SH-SY5Y (cell line): ENCODE measurements around the gene LARGE1.

ENCODE experiments used
- GATA2 ChIP-seq: IDR thresholded peaks from 2 replicates; pipeline ENCODE4 v1.6.1; 2011; ENCODE audit warnings: mild to moderate bottlenecking, low read depth, low read length
- GATA3 ChIP-seq: IDR thresholded peaks from 2 replicates; pipeline ENCODE4 v1.6.1; 2011; ENCODE audit warnings: low read depth, mild to moderate bottlenecking, low read length, moderate library complexity

LARGE1 gene

DNA sequence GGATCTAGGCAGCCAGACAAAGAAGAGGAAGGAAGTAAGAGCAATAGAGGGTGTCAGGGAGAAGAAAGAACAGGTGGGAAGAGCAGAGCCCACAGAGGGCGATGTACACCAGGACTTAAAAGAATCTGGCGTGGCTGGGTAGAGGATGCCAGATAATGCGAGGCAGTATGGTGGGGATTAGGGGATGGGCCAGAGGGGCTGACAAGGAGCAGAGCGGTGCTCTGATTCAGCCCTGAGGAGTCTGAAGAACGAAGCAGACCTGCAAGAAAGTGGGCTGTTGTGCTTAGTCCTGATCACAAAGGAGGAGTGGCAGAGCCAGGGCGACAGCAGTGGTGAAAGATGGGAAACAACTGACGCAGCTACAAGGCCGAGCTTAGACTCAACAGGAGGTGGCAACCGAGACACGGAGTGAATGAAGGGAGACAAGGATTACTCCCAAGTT lies 163.7 kb downstream of the LARGE1 start:
- TF ChIP-seq GATA3 (no peak), GATA2 (no peak)

DNA sequence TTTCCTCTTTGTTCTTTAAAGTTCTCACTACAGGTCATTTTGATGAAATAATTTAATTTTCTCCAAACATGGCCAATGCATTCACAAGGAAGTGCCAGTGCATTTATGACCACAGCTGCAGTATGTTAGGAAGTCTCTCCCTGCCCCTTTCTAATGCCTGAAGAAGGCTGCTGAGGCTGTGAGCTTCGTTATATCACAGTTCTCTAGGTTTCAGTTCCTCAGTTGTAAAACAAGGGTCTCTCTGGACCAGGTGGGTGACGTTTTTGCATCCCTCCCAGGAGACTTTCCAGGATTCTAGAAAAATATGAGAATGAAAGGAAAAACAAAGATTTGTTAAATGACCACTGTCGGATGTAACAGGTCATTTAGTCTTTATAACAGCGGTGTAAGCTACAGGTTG lies 171.6 kb downstream of the LARGE1 start:
- no peak for TF ChIP-seq GATA2
- TF ChIP-seq GATA3, result no peak

DNA sequence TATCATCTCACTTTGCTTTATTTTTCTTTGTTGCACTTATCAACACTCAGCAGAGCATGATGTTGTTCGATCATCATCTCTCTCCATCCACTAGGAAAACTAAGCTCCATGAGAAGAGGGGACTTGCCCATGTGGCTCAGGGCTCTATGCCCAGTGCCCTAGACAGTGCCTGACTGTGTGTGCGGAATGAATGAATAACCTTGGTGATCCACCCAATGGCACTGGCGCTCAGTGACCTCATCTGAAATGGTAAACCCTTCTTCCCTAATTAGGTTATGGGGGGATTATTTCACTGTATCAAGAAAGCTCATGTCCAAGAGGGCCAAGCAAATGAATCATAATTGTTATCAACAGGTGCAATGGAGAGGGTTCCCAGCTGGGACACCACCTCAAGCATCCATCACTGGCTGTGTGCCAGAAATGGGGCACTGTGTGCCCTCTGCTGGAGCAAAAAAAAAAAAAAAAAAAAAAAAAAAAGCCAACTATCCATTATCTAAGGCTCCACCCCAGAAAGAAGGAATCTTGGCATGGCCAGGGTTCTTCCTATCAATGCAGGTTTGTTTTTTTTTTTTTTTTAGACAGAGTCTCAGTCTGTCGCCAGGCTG lies 172.6 kb downstream of the LARGE1 start:
- TF ChIP-seq GATA3 (no peak), GATA2 (no peak)

DNA sequence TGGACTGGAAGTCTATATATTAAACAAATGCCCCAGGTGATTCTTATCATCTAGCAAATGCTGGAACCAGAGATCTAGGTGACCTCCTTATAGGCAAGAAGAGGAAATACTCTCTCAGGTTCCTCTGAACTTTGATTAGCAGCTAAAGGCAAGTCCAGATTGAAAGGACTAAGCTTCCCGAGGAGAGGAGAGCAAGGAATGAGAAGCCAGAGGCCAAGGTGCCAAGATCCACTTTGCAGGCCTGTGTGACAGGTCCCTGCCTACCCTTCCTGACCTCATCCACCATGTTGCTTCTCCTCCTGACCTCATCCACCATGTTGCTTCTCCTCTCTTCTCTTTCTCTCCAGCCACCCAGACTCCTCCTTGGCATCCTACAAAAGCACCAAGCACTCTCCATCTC lies 173.2 kb downstream of the LARGE1 start:
- no peak for TF ChIP-seq GATA2
- TF ChIP-seq GATA3, result no peak

DNA sequence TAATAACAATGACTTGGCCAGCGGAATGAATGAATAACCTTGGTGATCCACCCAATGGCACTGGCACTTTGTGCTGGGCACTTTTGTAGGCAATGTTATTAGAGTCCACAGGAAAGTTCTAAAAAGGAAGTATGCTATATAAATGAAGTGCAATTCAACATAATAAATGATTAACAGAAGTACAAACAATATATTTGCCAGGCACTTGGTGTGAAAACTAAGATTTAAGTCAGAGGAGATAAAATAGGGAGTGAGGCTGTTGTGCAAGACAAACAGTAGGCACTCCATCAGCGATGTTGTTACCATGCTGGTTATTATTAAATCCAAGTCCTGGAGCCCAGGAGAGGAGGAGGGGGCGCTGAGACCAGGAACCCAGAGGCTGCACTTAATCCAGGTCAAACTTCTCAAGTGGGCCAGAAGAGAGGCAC lies 173.8 kb downstream of the LARGE1 start:
- TF ChIP-seq GATA2 (no peak), GATA3 (no peak)

DNA sequence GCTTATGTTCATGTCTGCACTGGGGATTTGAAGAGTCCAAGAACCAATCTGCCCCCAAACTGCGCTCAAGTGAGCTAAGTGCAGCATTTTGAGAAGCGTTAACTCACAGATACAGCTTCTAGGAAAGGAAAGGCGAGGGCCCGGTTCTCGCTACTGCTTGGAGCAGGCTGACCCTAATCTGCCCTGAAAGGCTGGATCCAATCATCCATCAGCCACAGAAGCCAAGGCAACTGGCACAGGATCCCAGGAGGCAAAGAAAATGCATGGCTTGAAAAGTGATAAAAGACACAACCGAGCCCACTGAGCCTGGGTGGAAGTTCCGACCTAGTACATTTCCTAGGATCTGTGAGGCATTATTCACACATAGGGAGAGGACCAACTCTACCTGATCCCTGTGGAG lies 174.8 kb downstream of the LARGE1 start:
- TF ChIP-seq GATA3 (no peak), GATA2 (no peak)

DNA sequence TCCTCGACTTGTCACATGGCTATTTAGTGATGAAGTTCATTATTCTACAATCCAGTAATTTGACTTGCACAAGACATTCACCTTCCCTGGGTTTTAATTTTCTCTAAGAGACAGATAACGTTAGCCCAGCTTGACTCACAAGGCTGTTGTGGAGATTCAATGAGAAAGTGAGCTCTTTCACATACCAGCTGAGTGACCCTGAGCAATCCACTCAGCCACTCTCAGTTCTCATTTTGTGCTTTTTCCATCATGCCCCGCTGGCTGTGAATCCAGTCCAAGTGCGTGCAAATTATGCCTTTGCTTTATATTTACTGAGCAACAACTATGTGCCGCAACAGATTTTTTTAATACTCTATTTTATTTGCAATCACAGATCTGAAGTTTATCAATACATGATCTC lies 176.5 kb downstream of the LARGE1 start:
- TF ChIP-seq GATA2 (no peak), GATA3 (no peak)

DNA sequence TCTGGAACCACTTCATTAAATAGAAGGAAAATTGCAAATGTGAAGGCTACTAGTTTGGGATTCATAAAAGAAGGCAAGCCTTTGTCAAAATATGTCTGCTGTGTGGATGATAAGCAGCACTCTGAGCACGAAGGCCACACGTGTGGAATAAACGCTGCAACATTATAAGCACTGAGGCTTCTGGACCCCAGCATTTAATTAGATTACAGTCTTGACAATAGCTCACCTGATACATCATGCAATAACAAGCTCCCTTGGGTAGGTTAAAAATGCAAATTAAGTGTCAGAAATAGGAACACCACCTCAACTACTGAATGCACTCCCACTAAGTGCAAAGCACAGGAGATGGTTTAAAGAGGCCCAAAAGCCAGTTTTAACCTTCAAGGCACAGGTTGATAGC lies 179.3 kb downstream of the LARGE1 start:
- TF ChIP-seq GATA3 (no peak), GATA2 (no peak)

DNA sequence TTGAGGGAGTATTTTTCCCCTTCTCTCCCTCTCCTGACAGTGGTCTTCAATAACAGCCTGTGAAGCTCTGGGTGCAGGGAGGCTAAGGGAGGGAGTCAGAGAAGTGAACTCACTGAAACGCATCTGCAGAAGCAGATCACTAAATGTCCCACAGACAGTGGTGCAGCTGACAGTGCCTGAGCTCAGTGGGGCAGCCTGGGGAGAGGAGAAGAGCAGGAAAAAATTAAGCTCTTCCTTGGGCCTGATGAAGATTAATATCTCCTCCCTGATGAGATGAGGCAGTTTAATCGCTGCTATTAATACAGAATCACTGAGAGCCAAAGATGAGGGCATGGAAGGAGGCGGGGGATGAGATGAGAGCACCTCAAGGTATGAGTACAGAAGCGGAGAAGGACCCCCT lies 180.8 kb downstream of the LARGE1 start:
- TF ChIP-seq GATA3, result no peak
- no peak for TF ChIP-seq GATA2

DNA sequence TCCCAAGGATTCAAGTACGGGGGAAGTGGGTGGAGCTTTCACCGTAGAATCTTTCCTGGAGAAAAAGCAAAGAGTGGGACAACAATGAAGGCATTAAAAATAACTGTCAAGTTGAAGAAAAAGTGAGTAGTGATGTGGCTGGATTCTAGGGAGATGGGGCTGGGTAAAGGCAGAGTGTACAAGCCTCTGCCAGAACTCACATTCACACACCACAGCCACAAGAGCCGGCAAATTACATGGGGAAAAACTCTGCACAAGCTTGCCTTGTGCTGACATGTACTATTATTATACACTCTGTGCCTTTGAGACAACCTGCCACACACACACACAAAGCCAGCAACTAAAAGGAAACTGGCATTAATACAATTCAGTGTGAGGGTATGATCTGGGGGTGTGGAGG lies 182.6 kb downstream of the LARGE1 start:
- TF ChIP-seq GATA2, result no peak
- TF ChIP-seq GATA3, result no peak

DNA sequence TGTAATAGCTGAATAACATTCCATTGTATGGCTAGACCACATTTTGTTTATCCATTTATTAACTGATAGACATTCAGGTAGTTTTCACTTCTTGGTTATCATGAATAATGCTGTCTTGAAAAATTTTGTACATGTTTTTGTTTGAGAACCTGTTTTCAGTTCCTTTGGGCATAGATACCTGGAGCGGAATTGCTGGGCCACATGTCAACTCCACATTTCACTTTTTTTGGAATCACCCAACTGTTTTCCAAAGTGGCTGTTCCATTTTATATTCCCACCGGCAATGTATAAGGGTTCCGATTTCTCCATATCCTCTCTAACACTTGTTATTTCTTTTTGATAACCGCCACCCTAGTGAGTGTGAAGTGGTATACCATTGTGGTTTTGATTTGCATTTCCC lies 184.3 kb downstream of the LARGE1 start:
- TF ChIP-seq GATA3 (no peak), GATA2 (no peak)

DNA sequence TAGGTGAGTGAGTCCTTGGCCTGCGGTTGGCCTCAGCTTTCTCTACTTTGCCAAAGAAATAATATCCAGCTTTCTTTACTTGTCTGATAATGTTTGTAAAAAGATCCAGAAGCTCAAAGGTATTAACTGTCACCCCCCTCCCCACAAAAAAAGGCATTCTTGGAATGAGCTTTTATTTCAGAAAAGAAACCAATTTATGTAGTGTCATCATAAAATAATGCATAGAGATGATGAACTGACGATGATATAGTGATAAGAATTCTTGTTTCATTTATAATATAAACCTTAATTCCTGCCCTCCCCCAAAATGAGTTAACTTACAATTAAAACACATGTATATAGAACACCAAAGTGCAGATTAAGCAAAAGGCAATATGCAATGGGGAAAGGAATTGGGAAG lies 191.4 kb downstream of the LARGE1 start:
- no peak for TF ChIP-seq GATA2
- TF ChIP-seq GATA3, result no peak

DNA sequence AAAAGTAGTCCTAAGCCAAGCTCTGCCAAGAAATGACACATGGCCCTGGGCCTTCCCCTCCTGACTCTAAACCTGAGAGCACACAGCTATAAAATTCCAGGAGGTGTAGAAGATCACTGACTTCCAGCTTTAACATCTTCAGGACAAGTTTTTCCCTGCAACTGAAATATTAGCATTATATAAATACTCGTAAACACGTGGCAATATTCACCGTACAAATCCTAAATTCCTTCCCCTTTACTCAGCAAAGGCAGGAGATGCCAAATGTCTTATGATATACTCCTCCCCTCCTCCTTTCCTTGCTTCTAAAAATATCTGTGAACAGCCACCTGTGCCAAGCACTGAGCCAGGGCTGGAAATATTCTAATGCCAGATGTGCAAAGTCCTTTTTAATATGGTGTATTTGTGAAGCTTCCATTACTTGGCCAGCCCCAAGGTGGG lies 194.0 kb downstream of the LARGE1 start:
- TF ChIP-seq GATA2 (no peak), GATA3 (no peak)

DNA sequence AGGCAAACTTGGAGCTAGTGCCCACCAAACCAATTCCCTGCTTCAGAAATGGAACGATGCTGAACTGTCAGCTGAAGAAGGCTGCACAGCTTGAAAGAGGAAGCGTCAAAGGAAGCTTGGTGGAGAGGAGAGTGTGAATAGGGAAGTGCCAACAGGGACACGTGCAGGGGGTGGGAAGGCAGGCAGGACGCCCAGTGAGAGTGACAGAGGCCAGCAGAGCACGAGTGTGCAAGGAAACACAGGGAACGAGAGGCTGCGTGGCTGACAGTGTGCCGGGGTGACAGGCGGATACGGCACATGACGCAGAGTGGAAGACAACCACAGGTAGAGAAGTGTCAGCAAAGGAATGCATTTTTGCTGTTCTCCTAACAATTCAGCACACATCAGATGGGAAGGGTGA lies 196.4 kb downstream of the LARGE1 start:
- TF ChIP-seq GATA2, result no peak
- TF ChIP-seq GATA3, result no peak

DNA sequence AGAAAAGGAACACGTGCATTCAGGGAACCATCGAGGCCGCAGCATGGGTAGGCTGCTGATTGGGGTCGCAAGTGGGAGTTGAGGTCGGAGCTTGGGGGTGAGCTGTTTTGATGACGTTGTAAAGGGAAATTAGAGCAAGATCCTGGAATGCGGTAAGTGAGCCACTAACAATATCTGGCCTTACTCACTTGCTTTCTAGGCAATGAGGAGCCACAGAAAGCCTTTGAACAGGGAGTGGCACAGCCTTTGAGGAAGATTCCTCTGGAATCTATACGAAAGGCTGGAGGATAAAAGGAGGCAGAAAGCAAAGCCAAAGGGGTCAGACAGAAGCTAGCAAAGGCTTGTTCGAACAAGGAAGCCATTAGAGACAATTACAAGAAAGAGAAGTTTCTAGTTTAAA lies 197.5 kb downstream of the LARGE1 start:
- TF ChIP-seq GATA3 (no peak), GATA2 (no peak)
